Activated CD8-positive, alpha-beta T cell treated with anti-CD3 and anti-CD28 coated beads, Interleukin-2, amount 10 ng/mL, durations not matched to agents 7 days and 5 days (primary cell): Measurements from ENCODE around the gene SDF2L1. TPM values are rescaled to one million over a fixed set of nuclear protein-coding genes. Genes with fewer than 3 reads are reported as not detected.
"Not testable (repeated sequence)": the region's sequence is repeated elsewhere in the genome, so short reads cannot be mapped to it uniquely, and the experiment has no call there.

Experiments
- ATAC-seq: fragments of 150-1000 bp; cut with Tn5 transposase; one replicate; pipeline ENCODE4 v1.10.0; 2021; ENCODE audit warnings: moderate library complexity
- CTCF ChIA-PET: fragments of 350-600 bp; sonication (Branson Sonifier 250); formaldehyde crosslinking; loops from one replicate; lab custom pipeline; 2021; ENCODE audit warnings: antibody characterized with exemption; lab: Charles Lee
- POLR2A ChIA-PET: fragments of 350-600 bp; sonication (Branson Sonifier 250); formaldehyde crosslinking; loops from one replicate; lab custom pipeline; 2021; ENCODE audit warnings: antibody characterized with exemption; lab: Charles Lee
- DNase-seq: peaks from one replicate; pipeline ENCODE4 v3.0.0-alpha.2; 2020
- H3K27ac Mint-ChIP-seq: one replicate; pipeline ENCODE4 v1.8.0; 2021; ENCODE audit warnings: mild to moderate bottlenecking, mixed read lengths
- H3K27me3 Mint-ChIP-seq: one replicate; pipeline ENCODE4 v1.8.0; 2021; ENCODE audit warnings: low read depth, mixed read lengths
- H3K36me3 Mint-ChIP-seq: one replicate; pipeline ENCODE4 v1.8.0; 2021; ENCODE audit warnings: low read depth, mixed read lengths
- H3K4me1 Mint-ChIP-seq: one replicate; pipeline ENCODE4 v1.8.0; 2021; ENCODE audit warnings: low read depth, mixed read lengths
- H3K4me3 Mint-ChIP-seq: one replicate; pipeline ENCODE4 v1.8.0; 2021; ENCODE audit warnings: mild to moderate bottlenecking, mixed read lengths
- H3K9me3 Mint-ChIP-seq: one replicate; pipeline ENCODE4 v1.8.0; 2022; ENCODE audit warnings: mixed read lengths; ENCODE audit not compliant: insufficient read depth
- total RNA-seq, 2 experiments: library from RNA; stranded (reverse); gene quantifications; one replicate each; pipeline ENCODE4 v1.2.3, GENCODE V29; 2021

SDF2L1 gene
- total RNA-seq, 2 experiments from 2014 or later = 85.9 to 86.4 TPM

- no peak overlapping the region for H3K27ac Mint-ChIP-seq
- no peak for DNase-seq
- peaks cover 22% of the 10 kb centered on the region for H3K36me3 Mint-ChIP-seq
- no peaks in the 10 kb centered on the region for H3K27me3 Mint-ChIP-seq
- no peak for ATAC-seq
- ChIA-PET CTCF (interaction anchor here (0.8 to 13.1 kb wide), 3 partner anchors 13 to 62 kb away, joined by 3 to 304 read pairs (median 9); partner anchors contain the start of gene SDF2L1), POLR2A (interaction anchor here (1.9 to 3.9 kb wide), 2 partner anchors 11 to 60 kb away, joined by 4 to 62 read pairs; partner anchors contain the start of gene SDF2L1)
- H3K4me1 Mint-ChIP-seq = peaks cover 43% of the 10 kb centered on the region
- H3K4me3 Mint-ChIP-seq = no peak overlapping the region
- H3K9me3 Mint-ChIP-seq = no peaks in the 10 kb centered on the region
Observed at GRCh38 chr22:21631025-21631424, 11.1 kb upstream of the SDF2L1 start.

- H3K4me1 Mint-ChIP-seq = peaks cover 33% of the 10 kb centered on the region
- H3K36me3 Mint-ChIP-seq = peaks cover 13% of the 10 kb centered on the region
- ATAC-seq (peak; percentile 31), DNase-seq (peak; percentile 74)
- H3K27ac Mint-ChIP-seq = no peak within 1 kb of the TSS
- ChIA-PET CTCF (interaction anchor here (13.1 kb wide), 1 partner anchor 12 kb away, joined by 304 read pairs; the partner anchor contains the start of gene SDF2L1), POLR2A (interaction anchor here (0.8 to 1.9 kb wide), 3 partner anchors 10 to 61 kb away, joined by 3 to 13 read pairs (median 4); partner anchors contain the start of gene SDF2L1)
- H3K9me3 Mint-ChIP-seq = no peaks in the 10 kb centered on the region
- H3K27me3 Mint-ChIP-seq = no peaks in the 10 kb centered on the region
- no peak within 1 kb of the TSS for H3K4me3 Mint-ChIP-seq
Observed at GRCh38 chr22:21632237-21632895, 9.7 kb upstream of the SDF2L1 start, which contains the start of gene CCDC116. TSS of gene CCDC116 (plus strand) at chr22:21632760. CDS start at chr22:21633182, 422 bp downstream.

GRCh38 chr22:21632931-21633330 lies 9.2 kb upstream of the SDF2L1 start:
- CTCF ChIA-PET = interaction anchor here (13.1 kb wide), 1 partner anchor 12 kb away, joined by 304 read pairs; the partner anchor contains the start of gene SDF2L1
- Mint-ChIP-seq H3K4me1 (peaks cover 28% of the 10 kb centered on the region), H3K4me3 (no peak overlapping the region), H3K36me3 (peaks cover 9% of the 10 kb centered on the region), H3K9me3 (no peaks in the 10 kb centered on the region), H3K27me3 (no peaks in the 10 kb centered on the region), H3K27ac (no peak overlapping the region)
- ATAC-seq (no peak), DNase-seq (no peak)
- POLR2A ChIA-PET = interaction anchor here (1.7 kb wide), 1 partner anchor 10 kb away, joined by 13 read pairs; the partner anchor contains the start of gene SDF2L1

- Mint-ChIP-seq H3K9me3 (no peaks in the 10 kb centered on the region), H3K36me3 (peaks cover 3% of the 10 kb centered on the region), H3K27me3 (no peaks in the 10 kb centered on the region), H3K27ac (no peak overlapping the region), H3K4me1 (peaks cover 22% of the 10 kb centered on the region), H3K4me3 (no peak overlapping the region)
- no peak for DNase-seq
- no peak for ATAC-seq
- POLR2A ChIA-PET = interaction anchor here (1.2 to 1.3 kb wide), 2 partner anchors 9 to 18 kb away, joined by 3 to 4 read pairs; no protein-coding TSS in a partner anchor
- CTCF ChIA-PET = interaction anchor here (13.1 kb wide), 1 partner anchor 11 kb away, joined by 304 read pairs; the partner anchor contains the start of gene SDF2L1
Observed at GRCh38 chr22:21633481-21633880, 8.6 kb upstream of the SDF2L1 start.

- H3K9me3 Mint-ChIP-seq = no peaks in the 10 kb centered on the region
- POLR2A ChIA-PET = interaction anchor here (1.2 to 1.3 kb wide), 2 partner anchors 9 to 17 kb away, joined by 3 to 4 read pairs; no protein-coding TSS in a partner anchor
- H3K27me3 Mint-ChIP-seq = no peaks in the 10 kb centered on the region
- CTCF ChIA-PET = interaction anchor here (13.1 kb wide), 1 partner anchor 10 kb away, joined by 304 read pairs; the partner anchor contains the start of gene SDF2L1
- H3K27ac Mint-ChIP-seq = no peak overlapping the region
- peaks cover 21% of the 10 kb centered on the region for H3K4me1 Mint-ChIP-seq
- H3K36me3 Mint-ChIP-seq = peaks cover 2% of the 10 kb centered on the region
- H3K4me3 Mint-ChIP-seq = no peak overlapping the region
- DNase-seq (no peak), ATAC-seq (no peak)
Observed at GRCh38 chr22:21634081-21634480, 8.0 kb upstream of the SDF2L1 start.

GRCh38 chr22:21634844-21635243 lies 7.3 kb upstream of the SDF2L1 start:
- H3K27me3 Mint-ChIP-seq = no peaks in the 10 kb centered on the region
- H3K4me1 Mint-ChIP-seq = peaks cover 19% of the 10 kb centered on the region
- H3K27ac Mint-ChIP-seq = no peak overlapping the region
- ChIA-PET CTCF (interaction anchor here (13.1 kb wide), 1 partner anchor 10 kb away, joined by 304 read pairs; the partner anchor contains the start of gene SDF2L1), POLR2A (interaction anchor here (1.2 to 1.3 kb wide), 2 partner anchors 8 to 31 kb away, joined by 3 read pairs; partner anchors contain the start of gene PPIL2)
- H3K9me3 Mint-ChIP-seq = no peaks in the 10 kb centered on the region
- H3K36me3 Mint-ChIP-seq = no peaks in the 10 kb centered on the region
- no peak for DNase-seq
- H3K4me3 Mint-ChIP-seq = no peak overlapping the region
- ATAC-seq = no peak

- Mint-ChIP-seq H3K9me3 (no peaks in the 10 kb centered on the region), H3K36me3 (no peaks in the 10 kb centered on the region), H3K4me3 (no peak overlapping the region), H3K27me3 (no peaks in the 10 kb centered on the region), H3K4me1 (peaks cover 18% of the 10 kb centered on the region), H3K27ac (no peak overlapping the region)
- no peak for ATAC-seq
- ChIA-PET CTCF (interaction anchor here (13.1 kb wide), 1 partner anchor 9 kb away, joined by 304 read pairs; the partner anchor contains the start of gene SDF2L1), POLR2A (interaction anchor here (0.6 to 1.2 kb wide), 2 partner anchors 19 to 30 kb away, joined by 3 read pairs; partner anchors contain the start of gene PPIL2)
- DNase-seq = no peak
Observed at GRCh38 chr22:21635771-21636510, 6.2 kb upstream of the SDF2L1 start.

- H3K4me1 Mint-ChIP-seq = peaks cover 21% of the 10 kb centered on the region
- no peak overlapping the region for H3K4me3 Mint-ChIP-seq
- ATAC-seq (no peak), DNase-seq (no peak)
- POLR2A ChIA-PET = interaction anchor here (0.6 kb wide), 1 partner anchor 18 kb away, joined by 3 read pairs; no protein-coding TSS in a partner anchor
- no peak overlapping the region for H3K27ac Mint-ChIP-seq
- CTCF ChIA-PET = interaction anchor here (13.1 kb wide), 1 partner anchor 8 kb away, joined by 304 read pairs; the partner anchor contains the start of gene SDF2L1
- H3K27me3 Mint-ChIP-seq = no peaks in the 10 kb centered on the region
- no peaks in the 10 kb centered on the region for H3K36me3 Mint-ChIP-seq
- no peaks in the 10 kb centered on the region for H3K9me3 Mint-ChIP-seq
Observed at GRCh38 chr22:21636629-21637218, 5.4 kb upstream of the SDF2L1 start.

GRCh38 chr22:21637450-21637849 lies 4.7 kb upstream of the SDF2L1 start:
- H3K36me3 Mint-ChIP-seq, H3K27ac Mint-ChIP-seq, H3K27me3 Mint-ChIP-seq, DNase-seq, H3K4me3 Mint-ChIP-seq, H3K9me3 Mint-ChIP-seq, ATAC-seq: not testable (repeated sequence)
- POLR2A ChIA-PET = interaction anchor here (1.1 kb wide), 1 partner anchor 8 kb away, joined by 4 read pairs; no protein-coding TSS in a partner anchor
- H3K4me1 Mint-ChIP-seq = peaks cover 19% of the 10 kb centered on the region
- CTCF ChIA-PET = interaction anchor here (13.1 kb wide), 1 partner anchor 7 kb away, joined by 304 read pairs; the partner anchor contains the start of gene SDF2L1

GRCh38 chr22:21639359-21639758 lies 2.7 kb upstream of the SDF2L1 start:
- ChIA-PET POLR2A (no interaction called here), CTCF (interaction anchor here (1.0 to 11.6 kb wide), 2 partner anchors 7 to 52 kb away, joined by 3 to 304 read pairs; partner anchors contain the start of genes CCDC116 and YDJC)
- no peaks in the 10 kb centered on the region for H3K9me3 Mint-ChIP-seq

More at GRCh38 chr22:21639359-21639758, 2.7 kb upstream of the SDF2L1 start:
- DNase-seq = no peak
- no peak overlapping the region for H3K4me3 Mint-ChIP-seq
- peaks cover 27% of the 10 kb centered on the region for H3K4me1 Mint-ChIP-seq
- H3K27me3 Mint-ChIP-seq = no peaks in the 10 kb centered on the region
- no peak for ATAC-seq
- peaks cover 12% of the 10 kb centered on the region for H3K36me3 Mint-ChIP-seq
- no peak overlapping the region for H3K27ac Mint-ChIP-seq
